GM18519 (cell line): ENCODE measurements around the gene HOXB4.

Source experiments
- ATAC-seq: cut with Tn5 transposase; IDR thresholded peaks from one replicate; pipeline ENCODE4 v1.9.1; 2021; ENCODE audit warnings: mild to moderate bottlenecking, moderate library complexity; ENCODE audit not compliant: unreplicated experiment, low FRiP score

Gene HOXB4

GRCh38 chr17:48590607-48591161 is 12.5 kb upstream of the HOXB4 start:
- no peak for ATAC-seq

- ATAC-seq, result no peak
Measured at GRCh38 chr17:48589831-48590606, 11.9 kb upstream of the HOXB4 start, which contains the start of gene HOXB3. Gene HOXB3, minus strand, starts transcription at chr17:48590241. Its CDS starts 37,767 bp downstream, at chr17:48552474.

- ATAC-seq, result no peak
Measured at GRCh38 chr17:48589060-48589830, 11.1 kb upstream of the HOXB4 start.

GRCh38 chr17:48588528-48588927 is 10.4 kb upstream of the HOXB4 start:
- no peak for ATAC-seq

GRCh38 chr17:48588074-48588415 is 9.9 kb upstream of the HOXB4 start:
- ATAC-seq, result no peak

- ATAC-seq, result no peak
Measured at GRCh38 chr17:48587276-48588073, 9.3 kb upstream of the HOXB4 start.

GRCh38 chr17:48586355-48587258 is 8.5 kb upstream of the HOXB4 start:
- ATAC-seq, result no peak

- no peak for ATAC-seq
Measured at GRCh38 chr17:48584223-48584741, 6.1 kb upstream of the HOXB4 start.

GRCh38 chr17:48583708-48584222 is 5.6 kb upstream of the HOXB4 start:
- ATAC-seq, result no peak

- ATAC-seq, result no peak
Measured at GRCh38 chr17:48582750-48583069, 4.6 kb upstream of the HOXB4 start.

- no peak for ATAC-seq
Measured at GRCh38 chr17:48579760-48580554, 1.8 kb upstream of the HOXB4 start.

GRCh38 chr17:48579471-48579759 is 1.3 kb upstream of the HOXB4 start:
- ATAC-seq, result no peak

- no peak for ATAC-seq
Measured at GRCh38 chr17:48578616-48579470, 693 bp upstream of the HOXB4 start.

- no peak for ATAC-seq
Measured at GRCh38 chr17:48577330-48577945, 712 bp downstream of the HOXB4 start.

GRCh38 chr17:48576479-48577309 is 1.5 kb downstream of the HOXB4 start:
- no peak for ATAC-seq

GRCh38 chr17:48575673-48576478 is 2.3 kb downstream of the HOXB4 start:
- no peak for ATAC-seq
